ENCODE data around the gene CRYBA4. TPM values are rescaled to one million over a fixed set of nuclear protein-coding genes. Genes with fewer than 3 reads are reported as not detected.

Gene CRYBA4
- total and polyA plus RNA-seq, 2 of the 13 experiments (the other 11 are each of a cell fraction or from before 2014, with no cell fraction given): not detected

- CTCF ChIA-PET (ENCODE audit: low intra/inter-chr PET ratio, low total read pairs): no interaction called here
- H3K27ac ChIP-seq (ENCODE audit: extremely low read length, insufficient read depth, low read length): no peak overlapping the region
- intact Hi-C loops (cut with micrococcal nuclease; ENCODE audit: unreplicated experiment) (no loop called here), in situ Hi-C loops (cut with HindIII; ENCODE audit: extremely low pct_ligation_motif_present, low pct_unique_long_range_greater_than_20kb) (no loop called here)
- no peaks in the 10 kb centered on the region; a peak in 1 of 5 replicates for H3K27me3 ChIP-seq (ENCODE audit: control insufficient read depth in 1 of 2, insufficient read depth in 2 of 2, low read length in 2 of 2)
- H3K4me2 ChIP-seq (ENCODE audit: low read depth, low read length): no peak overlapping the region
- ATAC-seq (no peak), DNase-seq (ENCODE audit: low spot score) (no peak), FAIRE-seq (no peak)
- BruUV-seq (replicated peaks): TSS peak; percentile 59
- peaks cover 10% of the 10 kb centered on the region for H3K79me2 ChIP-seq (ENCODE audit: insufficient read depth, low read length)
- POLR2A ChIA-PET: no interaction called here
- no peak overlapping the region for H3K4me3 ChIP-seq (replicated peaks in 1 of 3; ENCODE audit: insufficient read depth in 1 of 3, low read depth in 2 of 3, low read length in 3 of 3)
- 95% methylated on average over 4 of the region's 4 CpGs for WGBS (ENCODE audit: low lambda C conversion rate)
- no peak for TF ChIP-seq RXRB (CRISPR knock-in tag; IDR thresholded peaks at IDR 0.05; ENCODE audit: borderline replicate concordance)
- TF ChIP-seq TEAD3 (CRISPR knock-in tag; optimal IDR thresholded peaks at IDR 0.05; ENCODE audit: borderline replicate concordance): no peak
- TF ChIP-seq GRHL1 (CRISPR knock-in tag; conservative IDR thresholded peaks at IDR 0.05): no peak
- TF ChIP-seq RAD51 (IDR thresholded peaks at IDR 0.05; ENCODE audit: borderline replicate concordance): no peak
- TF ChIP-seq ZNF235 (CRISPR knock-in tag; IDR thresholded peaks at IDR 0.05; ENCODE audit: borderline replicate concordance): no peak
- TF ChIP-seq ELK4 (CRISPR knock-in tag; IDR thresholded peaks at IDR 0.05; ENCODE audit: borderline replicate concordance): no peak
- TF ChIP-seq HDAC6 (IDR thresholded peaks at IDR 0.05; ENCODE audit: low read depth, low read length): no peak
- TF ChIP-seq ELF3 (CRISPR knock-in tag; IDR thresholded peaks at IDR 0.05): no peak
- no peak for TF ChIP-seq SMARCC2 (IDR thresholded peaks at IDR 0.05)
- no peak for TF ChIP-seq ZXDC (CRISPR knock-in tag; IDR thresholded peaks at IDR 0.05)
- TF ChIP-seq NFYC (CRISPR knock-in tag; IDR thresholded peaks at IDR 0.05): no peak
- no peak for TF ChIP-seq ATF6 (CRISPR knock-in tag; conservative IDR thresholded peaks at IDR 0.05)
- TF ChIP-seq ZNF784 (CRISPR knock-in tag; IDR thresholded peaks at IDR 0.05; ENCODE audit: borderline replicate concordance): no peak
- TF ChIP-seq CTCF (CRISPR knock-in tag; IDR thresholded peaks at IDR 0.05): no peak
- H3K4me1 ChIP-seq (ENCODE audit: insufficient read depth, low read length): peaks cover 33% of the 10 kb centered on the region
- H4K20me1 ChIP-seq (ENCODE audit: insufficient read depth, low read length): no peaks in the 10 kb centered on the region
- no peaks in the 10 kb centered on the region for H3K9me3 ChIP-seq (ENCODE audit: low read length)
- no peak overlapping the region for H2AFZ ChIP-seq (ENCODE audit: low read length)
- no peaks in the 10 kb centered on the region for H3K36me3 ChIP-seq (replicated peaks in 1 of 2; ENCODE audit: control insufficient read depth in 1 of 2, insufficient read depth in 2 of 2, low read length in 2 of 2)
- H3K9ac ChIP-seq (ENCODE audit: insufficient read depth, low read depth, low read length): no peak overlapping the region
Measured at GRCh38 chr22:26587991-26588613, 33.7 kb upstream of the CRYBA4 start.
